Activated CD4-positive, alpha-beta T cell treated with anti-CD3 and anti-CD28 coated beads for 48 hours (primary cell): ENCODE data around the gene CBY1.
A peak's percentile ranks its signal among the peaks of the same experiment; 100 is the strongest.

Source experiments
- DNase-seq: peaks from one replicate; pipeline ENCODE4 v3.0.0-alpha.2; 2020

The CBY1 gene

DNA sequence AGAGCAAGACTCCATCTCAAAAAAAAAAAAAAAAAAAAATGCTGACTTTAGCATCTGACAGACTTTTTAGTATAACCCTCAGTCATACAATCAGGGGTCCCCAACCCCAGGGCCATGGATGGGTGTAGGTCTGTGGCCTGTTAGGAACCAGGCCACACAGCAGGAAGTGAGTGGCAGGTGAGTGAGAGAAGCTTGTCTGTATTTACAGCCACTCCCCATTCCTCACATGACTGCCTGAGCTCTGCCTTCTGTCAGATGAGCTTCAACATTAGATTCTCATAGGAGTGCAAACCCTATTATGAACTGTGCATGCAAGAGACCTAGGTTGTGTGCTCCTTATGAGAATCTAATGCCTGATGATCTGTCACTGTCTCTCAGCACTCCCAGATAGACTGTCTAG, 3.6 kb upstream of the CBY1 start:
- DNase-seq = no peak

DNA sequence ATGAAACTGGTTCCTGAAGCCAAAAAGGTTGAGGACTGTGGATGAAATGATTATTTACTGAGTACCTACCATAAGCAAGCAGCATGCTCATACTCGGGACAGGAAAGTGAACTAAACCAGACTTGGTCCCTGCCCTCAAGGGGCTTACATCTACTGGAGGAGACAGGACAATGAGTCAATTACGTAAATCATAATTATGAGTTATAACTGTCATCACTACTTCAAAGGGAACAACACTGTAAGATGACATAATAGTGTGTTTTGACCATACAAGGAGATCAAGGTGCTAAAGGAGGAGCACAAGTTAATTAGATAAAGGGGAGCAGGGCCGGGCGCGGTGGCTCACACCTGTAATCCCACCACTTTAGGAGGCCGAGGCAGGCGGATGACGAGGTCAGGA, 2.7 kb upstream of the CBY1 start:
- DNase-seq = no peak

DNA sequence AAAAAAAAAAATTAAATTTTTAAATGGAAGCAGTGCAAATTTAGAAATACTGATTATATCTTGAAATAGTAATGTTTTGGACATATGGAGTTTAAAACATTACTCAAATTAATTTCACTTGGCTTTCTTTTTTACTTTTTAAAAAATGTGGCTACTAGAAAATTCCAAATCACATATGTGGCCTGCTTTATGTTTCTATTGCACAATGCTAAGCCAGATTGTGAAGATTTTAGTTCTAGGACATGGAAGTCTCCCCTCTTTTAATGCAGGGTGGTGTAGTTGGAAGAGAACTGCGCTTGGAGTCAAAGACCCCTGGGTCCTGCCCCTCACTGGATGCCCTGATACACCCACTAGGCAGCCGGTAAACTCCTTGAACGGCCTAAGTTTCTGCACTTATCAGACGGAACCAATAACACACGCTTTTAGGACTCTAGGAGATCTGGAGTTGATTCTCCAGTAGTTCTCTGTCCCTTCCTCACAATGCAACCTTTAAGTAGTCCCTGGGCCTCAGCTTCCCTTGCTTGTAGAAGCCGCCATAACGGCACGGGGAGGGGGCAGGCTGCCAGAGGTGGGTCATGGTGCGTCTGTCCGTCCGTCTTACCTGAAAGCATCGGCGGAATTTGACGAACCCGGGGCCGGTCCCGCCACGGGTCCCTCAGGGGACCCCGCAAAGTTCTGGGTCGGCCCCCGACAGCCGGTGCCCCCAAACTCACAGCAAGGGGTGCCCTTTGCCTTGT, 751 bp upstream of the CBY1 start:
- no peak for DNase-seq

DNA sequence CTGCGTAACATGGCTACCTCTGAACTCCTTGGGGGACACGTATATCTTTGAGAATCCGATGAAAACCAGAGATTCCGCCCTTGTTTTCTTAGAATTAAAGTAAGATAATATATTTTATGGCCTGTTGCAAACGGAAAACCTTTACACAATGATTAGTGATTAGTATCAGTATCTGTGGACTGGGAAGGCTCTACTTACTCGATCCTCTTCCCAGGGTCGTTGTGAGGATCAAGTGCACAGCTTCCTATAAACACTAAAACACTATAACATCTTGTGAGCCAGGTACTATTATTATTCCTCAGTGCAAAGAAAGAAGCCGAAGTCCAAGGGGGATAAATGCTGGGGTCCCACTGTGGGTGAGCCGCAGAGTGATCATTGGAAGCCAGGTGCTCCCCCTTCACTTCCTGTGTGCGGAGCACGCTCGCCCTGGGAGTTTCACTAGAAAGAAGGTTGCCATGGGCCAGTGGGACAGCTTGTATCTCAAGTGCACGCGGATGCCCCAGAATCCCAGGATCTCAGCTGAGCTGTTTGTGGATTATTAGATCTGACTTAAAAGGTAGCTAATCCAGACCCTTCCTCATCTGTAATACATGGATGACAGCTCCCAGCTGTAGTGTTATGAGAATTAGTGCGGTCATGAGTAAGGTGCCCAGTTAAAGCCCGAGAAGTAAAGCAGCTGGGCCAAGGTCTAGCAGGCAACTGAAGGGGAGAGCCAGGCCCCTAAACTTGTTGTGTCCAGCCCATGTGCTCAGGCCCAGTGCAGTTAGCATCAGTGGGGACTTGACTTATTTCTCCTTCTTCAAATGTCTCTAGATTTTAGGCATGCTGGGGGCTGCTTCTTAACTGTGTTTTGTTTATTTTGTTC, 839 bp downstream of the CBY1 start:
- peak; percentile 56 for DNase-seq

DNA sequence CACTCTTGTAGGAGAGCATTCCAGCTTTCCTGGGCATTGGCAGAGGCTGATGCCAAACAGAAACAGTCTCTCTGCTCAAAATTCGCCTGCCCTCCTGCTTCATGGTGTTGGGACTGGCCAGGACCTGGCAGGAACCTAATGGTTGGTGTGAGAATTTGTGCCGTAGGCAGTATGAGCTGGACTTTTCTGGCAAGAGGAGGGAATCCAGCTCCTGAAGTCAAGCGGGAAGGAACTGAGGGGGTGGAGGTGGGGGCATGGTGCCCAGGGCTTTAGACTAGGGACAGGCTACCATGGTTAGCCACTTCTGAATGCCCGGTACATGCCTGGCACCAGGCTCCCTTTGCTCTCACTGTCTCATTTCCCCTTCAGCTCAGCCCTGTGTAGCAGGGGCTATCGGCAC, 18.4 kb downstream of the CBY1 start:
- DNase-seq = no peak

DNA sequence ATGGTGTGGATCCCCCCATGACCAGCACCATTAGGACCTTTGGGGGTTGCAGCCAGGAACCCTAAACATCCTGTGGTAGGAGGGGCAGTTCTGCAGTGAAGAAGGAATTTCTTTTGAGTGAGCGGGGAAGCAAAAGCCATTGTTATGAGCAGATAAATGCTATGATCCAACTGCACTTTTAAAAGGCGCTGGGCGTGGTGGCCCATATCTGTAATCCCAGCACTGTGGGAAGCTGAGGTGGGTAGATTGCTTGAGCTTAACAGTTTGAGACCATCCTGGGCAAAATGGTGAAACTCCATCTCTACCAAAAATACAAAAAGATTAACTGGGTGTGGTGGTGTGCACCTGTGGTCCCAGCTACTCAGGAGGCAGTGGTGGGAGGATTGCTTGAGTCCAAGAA, 19.4 kb downstream of the CBY1 start:
- DNase-seq = no peak

DNA sequence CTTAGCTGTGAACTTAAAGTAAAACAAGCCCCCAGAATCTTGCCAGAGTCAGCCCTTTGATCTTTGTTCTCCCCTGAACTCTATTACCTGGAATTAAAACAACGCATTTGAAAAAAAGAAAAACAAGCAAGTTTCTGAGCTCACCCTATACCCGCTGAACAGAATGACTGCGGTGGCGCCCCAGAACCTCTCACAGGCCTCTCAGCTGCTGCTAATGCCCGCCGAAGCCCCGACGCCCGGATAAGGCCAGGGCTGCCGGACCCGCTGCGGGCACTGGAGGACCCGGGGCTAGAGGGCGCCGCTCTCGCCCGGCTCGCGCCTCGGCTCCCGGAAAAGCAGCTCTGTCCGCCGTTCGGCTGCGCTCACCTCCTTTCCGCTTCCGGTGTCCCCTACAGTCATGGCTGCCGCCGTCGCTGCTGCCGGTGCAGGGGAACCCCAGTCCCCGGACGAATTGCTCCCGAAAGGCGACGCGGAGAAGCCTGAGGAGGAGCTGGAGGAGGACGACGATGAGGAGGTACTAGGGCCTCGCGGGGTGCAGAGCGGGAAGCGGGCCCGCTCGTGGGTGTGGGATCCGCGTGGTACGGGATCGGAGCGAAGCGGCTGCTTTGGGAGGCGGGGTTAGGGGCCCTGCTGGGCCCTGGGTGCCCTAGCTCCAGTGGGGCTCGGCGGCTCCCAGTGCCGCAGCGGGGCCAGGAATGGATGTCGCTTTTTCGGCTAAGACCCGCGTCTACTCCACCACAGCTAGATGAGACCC, 25.3 kb downstream of the CBY1 start, which contains the start of gene TOMM22:
TSS of gene TOMM22 (plus strand) at position 376 of the 754 bp plus-strand sequence. CDS start at position 398, 22 bp downstream.
- peak; percentile 89 for DNase-seq

DNA sequence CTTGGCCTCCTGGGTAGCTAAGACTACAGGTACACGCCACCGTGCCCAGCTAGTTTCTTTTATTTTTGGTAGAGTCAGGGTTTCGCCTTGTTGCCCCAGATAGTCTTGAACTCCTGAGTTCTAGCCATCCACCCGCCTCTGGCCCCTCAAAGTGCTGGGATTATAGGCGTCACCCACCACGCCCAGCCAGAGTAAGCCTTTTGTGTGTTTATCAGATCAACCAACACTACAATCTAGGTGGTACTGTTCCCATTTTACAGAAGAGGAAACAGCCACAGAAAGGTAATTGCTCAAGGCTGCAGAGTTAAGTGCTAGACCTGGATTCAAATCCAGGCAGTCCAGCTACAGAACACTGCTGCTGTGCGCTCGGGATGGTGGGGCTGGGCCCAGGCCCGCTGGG, 28.5 kb downstream of the CBY1 start:
- DNase-seq = no peak

DNA sequence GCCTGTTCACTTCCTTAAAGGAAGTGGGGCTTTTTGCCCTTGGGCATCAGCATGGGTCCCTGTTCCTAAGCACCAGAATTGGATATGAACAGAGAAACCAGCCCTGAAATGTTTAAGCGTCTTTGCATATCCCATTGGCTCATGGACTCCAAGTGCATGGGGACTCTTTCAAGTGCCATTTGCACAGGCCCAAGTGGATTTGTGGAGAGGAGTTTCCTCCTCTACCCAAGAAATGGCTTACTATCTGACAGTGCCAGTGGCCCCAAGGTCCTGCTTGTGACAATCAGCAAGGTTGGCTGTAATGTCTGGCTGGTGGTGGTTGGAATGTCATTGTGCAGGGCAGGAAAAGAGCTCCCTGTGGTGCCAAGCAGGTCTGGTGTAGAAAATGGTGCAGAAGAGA, 29.3 kb downstream of the CBY1 start:
- DNase-seq = no peak

DNA sequence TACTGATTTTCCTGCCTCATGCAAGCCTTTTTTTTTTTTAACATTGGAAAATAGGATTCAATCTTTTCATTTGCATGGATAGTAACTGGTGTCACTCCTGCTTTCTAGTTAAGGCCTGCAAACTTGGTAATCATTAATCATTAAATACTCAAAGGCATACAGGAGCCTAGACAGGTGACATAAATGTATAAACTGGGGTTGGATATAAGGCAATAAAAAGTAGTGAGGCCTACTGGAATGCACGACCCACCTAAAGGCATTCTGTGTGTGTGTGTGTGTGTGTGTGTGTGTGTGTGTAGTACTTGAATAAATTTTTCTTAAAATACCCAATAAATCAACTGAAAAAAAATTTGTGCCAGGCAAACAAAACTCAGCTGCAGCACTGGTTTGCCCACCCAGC, 33.2 kb downstream of the CBY1 start:
- DNase-seq = no peak

DNA sequence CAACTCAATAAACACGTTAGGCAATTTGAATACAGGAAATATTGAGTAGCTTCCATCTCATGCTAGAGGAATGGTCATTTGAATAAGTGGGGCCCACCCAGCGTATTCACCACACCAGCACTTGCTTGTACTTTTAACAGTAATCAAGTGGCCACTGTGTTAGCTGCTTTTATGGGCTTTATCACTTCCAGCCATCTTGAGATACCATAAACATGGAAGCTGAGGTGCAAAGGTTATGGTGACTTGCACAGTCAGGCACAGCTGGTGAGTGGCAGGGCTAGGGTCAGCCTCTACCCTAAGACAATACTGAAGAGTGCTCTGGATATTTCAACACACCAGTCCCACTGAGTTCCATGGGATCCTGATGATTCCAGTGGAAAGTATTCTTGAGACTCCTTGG, 37.6 kb downstream of the CBY1 start:
- DNase-seq = no peak

DNA sequence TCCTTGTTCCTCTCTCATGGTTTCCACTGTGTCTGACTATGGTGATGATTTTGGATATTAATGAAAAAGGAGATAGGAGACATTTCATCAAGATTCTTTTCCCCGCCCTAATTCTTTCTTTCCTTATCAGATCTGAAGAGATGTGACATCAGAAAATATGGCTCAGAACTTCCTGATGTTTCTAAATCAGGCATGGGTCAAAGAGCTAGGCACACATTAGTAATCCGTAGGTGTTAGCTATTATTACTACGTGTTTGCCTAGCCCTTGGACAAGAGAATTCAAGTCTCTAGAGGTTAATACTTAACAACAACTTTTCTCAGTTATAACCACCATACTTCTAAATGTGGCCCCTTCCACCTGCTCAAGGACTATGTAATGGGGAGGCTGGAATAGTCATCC, 38.5 kb downstream of the CBY1 start:
- no peak for DNase-seq

DNA sequence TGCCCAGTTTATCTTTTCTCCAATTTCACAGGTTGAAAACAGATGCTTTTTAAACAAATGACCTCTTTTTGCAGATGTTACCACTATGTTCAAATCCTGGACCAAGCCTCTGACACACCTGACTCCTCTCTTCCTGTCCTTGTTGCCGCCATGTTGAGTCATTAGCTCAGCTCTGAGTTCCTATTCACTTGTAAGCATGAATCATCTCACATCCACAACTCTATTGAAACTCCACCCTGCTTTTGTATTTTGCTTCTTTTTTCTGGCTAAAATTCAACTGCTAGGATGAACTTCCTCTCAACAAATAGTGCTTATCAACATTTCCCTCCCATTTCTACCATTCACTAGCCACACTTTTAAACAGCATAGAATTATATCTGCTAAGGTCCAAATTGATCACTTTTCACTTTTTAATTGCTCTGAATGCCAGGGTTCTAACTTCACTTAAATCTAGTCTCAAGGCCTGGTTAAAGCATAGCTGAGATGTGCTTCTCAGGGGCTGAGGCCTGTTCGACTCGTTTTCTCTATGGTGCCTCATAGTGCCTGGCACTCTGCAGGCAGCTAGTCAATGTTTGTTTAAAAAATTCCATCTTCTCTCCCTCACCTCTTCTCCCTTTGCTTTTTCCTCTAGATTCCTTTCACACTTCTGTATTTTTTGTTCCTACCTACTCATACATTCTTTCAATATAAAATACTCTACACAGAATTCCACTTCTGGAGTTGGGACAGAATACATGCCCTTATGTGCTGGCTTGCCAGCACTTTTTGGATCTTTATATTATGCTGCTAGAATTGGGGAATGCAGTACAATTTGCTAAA, 40.4 kb downstream of the CBY1 start:
- peak; percentile 67 for DNase-seq

DNA sequence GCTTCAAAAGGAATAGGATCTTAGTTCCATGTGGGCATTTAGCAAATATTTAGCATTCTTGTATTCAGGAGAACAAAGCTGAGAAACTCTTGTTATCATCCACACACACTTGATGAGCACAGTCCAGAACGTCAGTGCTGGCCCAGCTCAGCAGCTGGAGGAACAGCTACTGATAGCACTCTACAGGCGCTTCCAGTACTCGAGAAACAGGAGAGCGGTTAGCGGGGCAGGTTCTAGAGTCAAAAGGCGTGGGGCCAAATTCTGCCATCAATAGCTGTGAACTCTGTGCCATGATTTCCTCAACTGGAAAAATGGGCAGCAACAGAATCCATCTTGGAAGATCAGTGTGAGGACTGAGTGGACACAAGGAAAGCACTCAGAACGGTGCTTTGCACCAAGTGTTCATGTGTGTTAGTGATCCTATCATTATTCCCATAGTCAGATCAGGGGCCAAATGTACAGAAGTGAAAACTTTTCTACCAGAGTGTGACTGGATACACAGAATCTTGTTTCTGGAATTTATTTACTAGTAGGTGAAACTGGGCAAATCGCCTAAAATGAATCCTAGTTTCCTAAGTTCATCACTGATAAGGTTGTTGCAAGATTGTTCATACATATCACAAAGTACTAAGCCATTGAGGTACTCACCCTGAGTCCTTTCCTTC, 41.1 kb downstream of the CBY1 start:
- DNase-seq = no peak

DNA sequence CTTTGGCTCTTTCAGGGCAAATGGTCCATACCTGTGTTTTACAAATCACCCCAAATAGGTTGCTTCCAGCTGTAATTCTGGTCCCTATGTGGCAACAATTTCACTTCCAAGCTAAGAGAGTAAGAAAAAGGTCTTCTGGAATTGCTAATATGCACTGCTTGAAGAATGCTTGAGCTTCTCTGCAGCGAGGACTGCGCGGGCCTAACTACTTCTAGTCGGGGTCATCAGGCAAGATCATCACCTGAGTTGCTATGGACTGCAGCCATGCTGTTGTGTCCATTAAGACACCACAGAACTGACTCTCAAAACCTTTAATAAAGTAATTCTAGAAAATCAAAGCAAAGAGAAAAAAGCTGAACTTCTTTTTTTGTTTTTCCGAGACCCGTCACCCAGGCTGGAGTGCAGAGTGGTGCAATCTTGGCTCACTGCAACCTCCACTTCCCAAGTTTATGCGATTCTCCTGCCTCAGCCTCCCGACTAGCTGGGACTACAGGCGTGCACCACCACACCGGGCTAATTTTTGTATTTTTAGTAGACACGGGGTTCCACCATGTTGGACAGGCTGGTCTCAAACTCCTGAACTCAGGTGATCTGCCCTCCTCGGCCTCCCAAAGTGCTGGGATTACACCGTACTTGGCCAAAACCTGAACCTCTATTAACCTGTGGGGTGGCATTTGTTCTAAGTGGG, 42.1 kb downstream of the CBY1 start:
- no peak for DNase-seq

DNA sequence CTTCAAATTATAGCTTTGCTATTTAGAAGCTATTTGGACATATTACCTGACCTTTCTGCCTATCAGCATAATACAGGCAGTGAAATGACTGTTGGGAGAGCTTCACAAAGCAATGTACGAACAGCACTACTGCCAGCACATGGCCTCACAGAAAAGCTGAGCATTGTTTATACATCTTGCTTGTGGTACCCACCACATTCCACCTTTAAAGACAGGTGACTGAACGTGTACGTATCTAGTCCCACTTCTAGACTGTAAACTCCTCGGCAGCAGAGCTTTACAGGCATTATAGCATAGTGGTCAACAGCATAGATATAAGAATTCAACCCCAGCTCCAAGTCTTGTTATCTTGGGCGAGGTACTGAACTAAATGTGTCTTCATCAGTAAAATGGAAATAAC, 42.7 kb downstream of the CBY1 start:
- DNase-seq = no peak

DNA sequence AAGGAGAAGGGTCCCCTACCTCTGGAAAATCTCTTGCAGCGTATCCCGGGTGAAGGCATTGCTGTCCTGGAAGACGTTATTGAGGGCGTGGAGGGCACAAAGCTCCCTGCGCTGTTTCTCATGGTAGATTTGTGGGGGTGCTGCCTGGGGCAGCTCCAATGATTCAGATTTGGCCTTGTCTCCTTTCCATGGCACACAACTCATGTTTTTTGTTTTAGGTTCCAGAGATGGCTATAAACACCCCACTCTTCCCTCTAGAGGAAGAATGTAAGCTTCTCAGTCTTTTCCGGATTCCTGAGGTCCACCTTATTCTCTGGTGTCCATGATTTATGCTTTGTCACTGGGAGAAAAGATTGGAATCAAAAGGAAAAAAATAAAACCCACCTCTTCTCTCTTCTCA, 43.3 kb downstream of the CBY1 start:
- DNase-seq = no peak

DNA sequence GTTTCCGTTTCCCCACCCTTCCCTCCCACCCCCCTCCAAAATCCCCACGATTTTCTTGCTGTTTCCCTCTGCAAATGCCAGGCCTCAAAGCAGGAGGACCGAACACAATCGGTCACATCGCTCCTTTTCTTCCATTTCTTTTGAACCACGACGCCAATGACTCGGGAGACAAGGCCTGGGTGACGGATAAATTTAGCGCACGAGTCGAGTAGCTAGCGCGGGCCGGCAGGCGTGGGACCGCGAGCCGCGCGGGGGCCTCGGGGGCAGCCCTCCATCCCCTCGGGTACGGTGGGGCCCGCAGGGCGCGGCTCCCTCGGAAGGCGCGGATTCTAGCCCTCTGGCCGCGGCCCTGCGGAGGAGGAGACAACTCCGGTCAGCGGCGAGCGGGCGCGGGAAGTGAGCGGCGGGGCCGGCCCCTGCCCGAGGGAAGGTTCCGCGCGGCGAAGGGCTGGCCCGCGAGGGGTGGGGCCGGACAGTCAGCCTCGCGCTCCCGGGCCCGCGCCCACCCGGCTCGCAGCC, 43.9 kb downstream of the CBY1 start:
- no peak for DNase-seq

DNA sequence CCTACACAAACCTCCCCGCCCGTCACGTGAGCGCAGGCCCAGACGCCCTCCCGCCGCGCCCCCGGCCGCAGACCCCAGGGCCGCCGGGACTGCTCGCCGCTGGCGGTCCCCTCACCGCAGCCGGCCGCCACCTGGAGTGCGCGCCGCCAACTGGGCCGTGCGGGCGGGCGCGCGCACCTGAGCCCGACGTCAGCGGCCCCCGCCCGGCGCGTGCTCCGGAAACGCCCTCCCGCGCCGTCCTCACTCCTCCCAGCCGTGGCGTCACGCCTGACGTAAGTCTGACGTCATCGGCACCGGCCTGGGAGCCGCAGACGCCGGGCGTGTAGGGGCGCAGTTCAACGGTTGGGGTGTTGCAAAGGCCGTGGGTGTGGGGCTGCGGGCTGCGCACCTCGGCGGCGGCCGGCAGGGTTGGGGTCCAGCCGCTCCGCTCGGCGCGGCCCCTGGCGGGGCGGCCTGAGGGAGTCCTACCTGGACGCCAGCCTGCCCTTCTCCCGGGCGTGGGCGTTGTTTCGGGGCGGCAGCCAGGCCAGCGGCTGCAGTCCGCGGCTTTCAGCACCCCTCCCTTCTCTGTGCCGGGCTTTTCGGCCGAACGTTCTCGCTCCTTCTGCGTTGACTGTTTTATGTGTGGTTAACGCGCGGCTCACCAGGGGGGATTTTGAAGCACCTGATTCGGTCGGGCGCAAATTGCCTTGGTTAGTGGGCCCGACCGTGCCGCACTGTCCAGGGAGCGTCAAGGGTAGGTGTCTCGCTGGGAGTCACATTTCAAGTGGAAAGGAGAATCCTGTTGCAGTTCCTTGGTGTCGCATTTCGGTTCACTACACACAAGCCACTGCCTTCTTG, 44.6 kb downstream of the CBY1 start, which contains the start of gene JOSD1:
TSS of gene JOSD1 (minus strand) at position 155 of the 840 bp plus-strand sequence. CDS start 956 bp downstream, outside the sequence.
- DNase-seq = peak; percentile 98

DNA sequence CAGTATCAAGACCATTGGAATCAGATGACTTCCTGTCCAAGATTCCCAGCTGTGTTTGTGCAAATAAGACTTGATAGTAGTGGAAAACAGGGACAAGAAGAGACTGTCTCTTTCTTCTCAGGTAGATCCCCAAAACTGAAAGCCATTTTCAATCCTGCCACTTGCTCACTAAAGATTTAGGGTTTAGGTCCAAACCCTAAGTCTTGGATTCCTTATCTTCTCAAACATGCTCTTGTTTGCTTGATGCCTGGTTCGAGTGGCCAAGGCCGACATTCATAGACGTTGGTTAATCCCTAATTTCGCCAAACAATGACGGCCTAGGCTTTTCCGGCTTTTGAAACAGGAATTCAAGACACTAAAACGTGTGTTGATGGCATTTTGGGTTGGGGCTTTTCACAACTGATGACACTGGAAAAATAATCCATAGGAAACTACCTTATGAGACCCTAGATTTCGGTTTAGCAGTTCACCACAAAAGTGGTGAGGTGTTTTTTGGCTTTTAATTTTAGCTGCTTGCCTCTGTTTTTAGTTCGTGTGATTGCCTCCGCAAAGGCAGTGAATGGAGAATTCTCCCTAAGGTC, 48.3 kb downstream of the CBY1 start:
- no peak for DNase-seq
